Neuronal stem cell (in vitro differentiated cells): ENCODE results near the gene CRACR2A. TPM values are rescaled to one million over a fixed set of nuclear protein-coding genes. Genes with fewer than 3 reads are reported as not detected.

Source experiments
- DNase-seq: peaks from one replicate; pipeline ENCODE4 v3.0.0-alpha.2; 2013; ENCODE audit warnings: low spot score
- H2AFZ ChIP-seq: one replicate; pipeline ENCODE4 v1.6.1; 2013; ENCODE audit warnings: mild to moderate bottlenecking, low read length, inconsistent platforms
- H2AK5ac ChIP-seq: 2 replicates; pipeline ENCODE4 v1.6.1; 2013; ENCODE audit warnings: low read depth, mild to moderate bottlenecking, inconsistent platforms, low read length, moderate library complexity, mixed read lengths
- H2BK120ac ChIP-seq: 2 replicates; pipeline ENCODE4 v1.6.1; 2013; ENCODE audit warnings: low read depth, mild to moderate bottlenecking, inconsistent platforms, low read length, moderate library complexity, mixed read lengths
- H2BK12ac ChIP-seq: one replicate; pipeline ENCODE4 v1.6.1; 2013; ENCODE audit warnings: low read length, inconsistent platforms
- H2BK15ac ChIP-seq: 2 replicates; pipeline ENCODE4 v1.6.1; 2013; ENCODE audit warnings: mild to moderate bottlenecking, low read length, inconsistent platforms, mixed read lengths
- H2BK5ac ChIP-seq: one replicate; pipeline ENCODE4 v1.6.1; 2013; ENCODE audit warnings: inconsistent platforms, mild to moderate bottlenecking, low read length, moderate library complexity
- H3K14ac ChIP-seq: one replicate; pipeline ENCODE4 v1.6.1; 2013; ENCODE audit warnings: low read length, inconsistent platforms
- H3K18ac ChIP-seq: 2 replicates; pipeline ENCODE4 v1.6.1; 2013; ENCODE audit warnings: low read length, inconsistent platforms
- H3K23ac ChIP-seq: 2 replicates; pipeline ENCODE4 v1.6.1; 2013; ENCODE audit warnings: low read depth, mild to moderate bottlenecking, mixed read lengths, low read length, inconsistent platforms; ENCODE audit not compliant: poor library complexity
- H3K27ac ChIP-seq: replicated peaks from 3 replicates; pipeline ENCODE4 v1.5.1; 2013; ENCODE audit warnings: low read length, inconsistent platforms
- H3K27me3 ChIP-seq, 3 experiments: 2 replicates each; pipeline ENCODE4 v1.6.1; 2013; ENCODE audit warnings: low read length in 3 of 3, mild to moderate bottlenecking in 2 of 3, inconsistent platforms in 1 of 3, low read depth in 1 of 3, mixed read lengths in 1 of 3, moderate library complexity in 1 of 3; ENCODE audit not compliant: control insufficient read depth in 3 of 3, insufficient read depth in 3 of 3
- H3K36me3 ChIP-seq, 2 donors: replicated peaks in 1 of 2; 2 replicates each; pipeline ENCODE4 v1.6.1; 2013; ENCODE audit warnings: low read length in 2 of 2; ENCODE audit not compliant: control insufficient read depth in 2 of 2, insufficient read depth in 2 of 2
- H3K4ac ChIP-seq: 2 replicates; pipeline ENCODE4 v1.6.1; 2013; ENCODE audit warnings: inconsistent platforms, mild to moderate bottlenecking, low read length, moderate library complexity
- H3K4me1 ChIP-seq, 2 donors: 1 replicate in 1 of 2; 2 replicates in 1 of 2; pipeline ENCODE4 v1.6.1; 2013; ENCODE audit warnings: low read length in 2 of 2, low read depth in 1 of 2; ENCODE audit not compliant: control insufficient read depth in 2 of 2, insufficient read depth in 1 of 2
- H3K4me2 ChIP-seq: one replicate; pipeline ENCODE4 v1.6.1; 2013; ENCODE audit warnings: mild to moderate bottlenecking, low read length, inconsistent platforms; ENCODE audit not compliant: insufficient read depth, poor library complexity, severe bottlenecking
- H3K4me3 ChIP-seq, 2 donors: 2 replicates each; pipeline ENCODE4 v1.5.1; 2013; ENCODE audit warnings: low read length in 2 of 2, mild to moderate bottlenecking in 2 of 2, inconsistent platforms in 1 of 2, moderate library complexity in 1 of 2
- H3K79me1 ChIP-seq: one replicate; pipeline ENCODE4 v1.6.1; 2013; ENCODE audit warnings: low read depth, mild to moderate bottlenecking, inconsistent platforms, low read length, moderate library complexity
- H3K9ac ChIP-seq: one replicate; pipeline ENCODE4 v1.6.1; 2013; ENCODE audit warnings: mild to moderate bottlenecking, low read depth, low read length, inconsistent platforms; ENCODE audit not compliant: poor library complexity
- H3K9me3 ChIP-seq, 2 donors: replicated peaks in 1 of 2; 2 replicates each; pipeline versions ENCODE3 to v1.6.1; 2013; ENCODE audit warnings: low read length in 2 of 2, mild to moderate bottlenecking in 2 of 2, inconsistent platforms in 1 of 2, low read depth in 1 of 2, mixed read lengths in 1 of 2, moderate library complexity in 1 of 2; ENCODE audit not compliant: control insufficient read depth in 2 of 2, insufficient read depth in 1 of 2
- H4K8ac ChIP-seq: one replicate; pipeline ENCODE4 v1.6.1; 2013; ENCODE audit warnings: low read depth, mild to moderate bottlenecking, inconsistent platforms, low read length, moderate library complexity
- H4K91ac ChIP-seq: one replicate; pipeline ENCODE4 v1.6.1; 2013; ENCODE audit warnings: low read length, low read depth, mild to moderate bottlenecking, inconsistent platforms; ENCODE audit not compliant: poor library complexity
- WGBS, 2 donors: extraction: QIAGEN DNeasy Blood & Tissue Kit; methylation state at CpG; one replicate each; pipeline ENCODE4 v1.1.7; 2013; ENCODE audit warnings: missing lambda C conversion rate in 2 of 2, mixed read lengths in 1 of 2; ENCODE audit not compliant: insufficient read length in 2 of 2, insufficient replicate concordance in 1 of 2; ENCODE audit errors: extremely low coverage in 2 of 2; 5-methylcytosine and 5-hydroxymethylcytosine counted together
- polyA plus RNA-seq, 2 experiments: library from polyadenylated mRNA; stranded (reverse); fragments of 200-250 nt; gene quantifications; one replicate each; pipeline ENCODE4 v1.2.3, GENCODE V29; 2013

The CRACR2A gene, protein sequence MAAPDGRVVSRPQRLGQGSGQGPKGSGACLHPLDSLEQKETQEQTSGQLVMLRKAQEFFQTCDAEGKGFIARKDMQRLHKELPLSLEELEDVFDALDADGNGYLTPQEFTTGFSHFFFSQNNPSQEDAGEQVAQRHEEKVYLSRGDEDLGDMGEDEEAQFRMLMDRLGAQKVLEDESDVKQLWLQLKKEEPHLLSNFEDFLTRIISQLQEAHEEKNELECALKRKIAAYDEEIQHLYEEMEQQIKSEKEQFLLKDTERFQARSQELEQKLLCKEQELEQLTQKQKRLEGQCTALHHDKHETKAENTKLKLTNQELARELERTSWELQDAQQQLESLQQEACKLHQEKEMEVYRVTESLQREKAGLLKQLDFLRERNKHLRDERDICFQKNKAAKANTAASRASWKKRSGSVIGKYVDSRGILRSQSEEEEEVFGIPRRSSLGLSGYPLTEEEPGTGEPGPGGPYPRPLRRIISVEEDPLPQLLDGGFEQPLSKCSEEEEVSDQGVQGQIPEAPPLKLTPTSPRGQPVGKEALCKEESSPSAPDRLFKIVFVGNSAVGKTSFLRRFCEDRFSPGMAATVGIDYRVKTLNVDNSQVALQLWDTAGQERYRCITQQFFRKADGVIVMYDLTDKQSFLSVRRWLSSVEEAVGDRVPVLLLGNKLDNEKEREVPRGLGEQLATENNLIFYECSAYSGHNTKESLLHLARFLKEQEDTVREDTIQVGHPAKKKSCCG
- 0.71 TPM for polyA plus RNA-seq (2013, experiment 1 of 2)
- 0.64 TPM for polyA plus RNA-seq (2013, experiment 2 of 2)

DNA sequence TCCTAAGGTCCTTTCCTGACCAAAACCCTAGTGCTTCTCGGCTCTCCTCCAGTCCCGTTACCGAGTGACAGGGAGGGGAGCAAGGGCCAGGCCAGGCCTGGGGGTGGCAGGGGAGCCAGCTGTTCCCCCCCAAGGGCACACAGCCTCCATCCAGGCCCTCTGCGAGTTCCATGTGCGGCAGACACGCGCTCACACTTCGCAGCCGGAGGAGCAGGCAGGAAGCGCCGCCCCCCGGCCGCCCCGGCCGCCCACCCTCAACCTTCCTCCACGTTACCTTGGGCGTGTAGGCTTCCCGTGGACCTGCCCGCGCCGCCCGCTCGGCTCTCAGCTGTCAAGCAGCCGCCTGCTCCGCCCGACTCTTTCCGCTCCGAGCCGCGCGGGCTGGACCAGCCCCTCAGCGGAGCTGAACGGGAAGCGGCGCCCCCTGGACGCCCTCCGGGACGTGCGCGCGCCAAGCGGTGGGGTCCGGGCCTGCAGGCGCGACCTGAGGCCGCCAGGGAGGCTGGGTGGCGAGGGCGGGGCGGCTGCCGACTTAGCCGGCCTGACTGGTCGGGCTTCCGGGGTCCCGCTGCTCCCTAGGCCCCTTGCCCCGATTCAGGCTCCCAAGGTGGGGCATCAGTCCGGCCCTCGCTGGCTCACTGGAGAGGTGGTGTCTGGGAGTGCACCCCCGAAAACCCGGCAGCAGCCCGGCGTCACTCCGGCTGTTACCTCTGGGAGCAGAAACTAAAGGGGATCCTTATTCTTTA lies at the start of gene CRACR2A:
Gene CRACR2A (minus strand): TSS at position 369 of the 746 bp plus-strand sequence. CDS start 56,110 bp downstream, outside the sequence.
- Histone ChIP-seq H3K4me3 (peak within 1 kb of the TSS in 1 of 2 donors; percentile 58), H3K36me3 (no peaks in the 10 kb centered on the region), H3K4me2 (peak within 1 kb of the TSS; percentile 60), H3K9ac (peak within 1 kb of the TSS; percentile 54), H3K27ac (no peak within 1 kb of the TSS), H4K91ac (no peak within 1 kb of the TSS), H4K8ac (no peak within 1 kb of the TSS), H3K79me1 (no peaks in the 10 kb centered on the region), H3K4me1 (peaks cover 2 to 6% of the 10 kb centered on the region in 2 donors), H3K14ac (peak within 1 kb of the TSS; percentile 21), H2BK12ac (no peak within 1 kb of the TSS), H3K18ac (peak within 1 kb of the TSS; percentile 91), H3K27me3 (peaks cover 0 to 4% (median 3%) of the 10 kb centered on the region in 3 experiments), H3K9me3 (peaks cover 0 to 3% of the 10 kb centered on the region in 2 donors), H2BK5ac (peak within 1 kb of the TSS; percentile 42), H3K4ac (no peak within 1 kb of the TSS), H2AFZ (peak within 1 kb of the TSS; percentile 46), H2AK5ac (peak within 1 kb of the TSS; percentile 79), H3K23ac (peak within 1 kb of the TSS; percentile 61), H2BK15ac (no peak within 1 kb of the TSS), H2BK120ac (no peak within 1 kb of the TSS)
- WGBS, 2 donors = no CpG with 5 or more reads among the region's 62 CpGs
- DNase-seq = peak; percentile 64

DNA sequence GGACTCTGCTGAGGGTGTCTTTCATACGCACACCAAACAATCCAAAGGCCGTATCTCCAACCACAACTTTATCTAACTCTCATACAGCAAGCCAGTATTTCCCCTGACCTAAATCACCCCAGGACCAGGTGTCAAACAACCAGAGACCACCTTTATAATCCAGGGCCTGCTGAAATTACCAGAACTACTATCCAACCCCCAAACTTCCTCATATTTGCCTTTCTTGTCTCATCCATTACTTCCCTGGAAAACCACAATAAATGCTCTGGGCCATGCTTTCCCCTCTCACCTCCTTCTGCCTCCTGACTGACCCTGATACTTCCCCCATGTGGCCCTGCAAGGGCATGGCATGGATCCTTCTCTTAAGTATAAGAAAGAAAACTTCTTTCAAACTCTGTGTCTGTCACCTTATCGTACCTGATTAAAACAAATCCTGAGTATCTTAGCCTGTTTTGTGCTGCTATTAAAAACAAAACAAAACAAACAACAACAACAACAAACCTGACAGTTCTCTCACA lies 44.7 kb upstream of the CRACR2A start:
- no peak overlapping the region for H2BK15ac ChIP-seq
- H2AK5ac ChIP-seq = no peak overlapping the region
- no peaks in the 10 kb centered on the region for H3K4me1 ChIP-seq
- H3K36me3 ChIP-seq = peaks cover 0 to 10% of the 10 kb centered on the region in 2 donors
- H3K4me3 ChIP-seq = no peak overlapping the region
- H3K27ac ChIP-seq = no peak overlapping the region
- no peaks in the 10 kb centered on the region for H3K27me3 ChIP-seq
- no peak overlapping the region for H3K9ac ChIP-seq
- WGBS, 2 donors = no CpG with 5 or more reads among the region's 3 CpGs
- H3K18ac ChIP-seq = no peak overlapping the region
- H2AFZ ChIP-seq = no peak overlapping the region
- no peak overlapping the region for H4K91ac ChIP-seq
- H2BK5ac ChIP-seq = no peak overlapping the region
- H3K23ac ChIP-seq = no peak overlapping the region
- H3K4ac ChIP-seq = no peak overlapping the region
- no peaks in the 10 kb centered on the region for H3K79me1 ChIP-seq
- no peak for DNase-seq
- H3K14ac ChIP-seq = no peak overlapping the region
- no peaks in the 10 kb centered on the region for H3K9me3 ChIP-seq
- H2BK120ac ChIP-seq = no peak overlapping the region
- H3K4me2 ChIP-seq = no peak overlapping the region
- no peak overlapping the region for H4K8ac ChIP-seq
- no peak overlapping the region for H2BK12ac ChIP-seq

DNA sequence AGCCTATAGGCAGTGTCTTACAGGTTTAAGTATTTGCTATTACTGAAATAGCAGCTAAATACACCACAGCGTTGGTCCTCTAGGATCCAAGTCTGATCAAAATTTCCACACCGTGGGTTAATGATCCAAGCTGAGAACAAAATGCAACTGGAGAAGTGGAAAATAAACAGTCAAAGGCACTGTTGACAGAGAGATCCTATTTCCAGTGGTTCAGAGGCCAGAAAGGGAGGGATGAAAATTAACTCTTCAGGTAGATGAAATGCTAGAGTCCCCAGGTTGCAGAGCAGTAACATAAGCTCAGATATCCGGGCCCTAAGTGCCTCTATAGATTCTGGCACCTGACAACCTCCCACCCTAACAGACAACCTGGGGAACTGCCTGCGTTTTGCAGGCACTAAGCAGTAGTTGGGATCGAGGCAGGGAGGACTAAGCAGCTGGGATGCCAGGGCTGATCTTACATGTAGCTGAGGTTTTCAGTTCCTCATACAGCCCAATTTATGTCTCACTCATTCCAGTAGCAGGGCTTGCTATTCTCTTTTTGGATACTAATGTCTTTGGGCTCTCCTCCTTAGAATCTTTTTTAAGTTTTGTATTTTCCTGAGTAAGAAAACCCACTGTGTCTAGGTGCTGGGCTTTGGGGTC lies 42.7 kb upstream of the CRACR2A start:
- Histone ChIP-seq H3K23ac (no peak overlapping the region), H2BK120ac (no peak overlapping the region), H4K8ac (no peak overlapping the region), H3K4me2 (no peak overlapping the region), H3K4ac (no peak overlapping the region), H2BK5ac (no peak overlapping the region), H2AK5ac (no peak overlapping the region), H2AFZ (no peak overlapping the region), H2BK15ac (no peak overlapping the region), H3K27ac (no peak overlapping the region), H3K9me3 (no peaks in the 10 kb centered on the region), H4K91ac (no peak overlapping the region), H3K14ac (no peak overlapping the region), H3K4me1 (peaks cover 0 to 2% of the 10 kb centered on the region in 2 donors), H2BK12ac (no peak overlapping the region), H3K79me1 (no peaks in the 10 kb centered on the region), H3K9ac (no peak overlapping the region), H3K4me3 (no peak overlapping the region), H3K18ac (no peak overlapping the region), H3K27me3 (no peaks in the 10 kb centered on the region), H3K36me3 (peaks cover 0 to 10% of the 10 kb centered on the region in 2 donors)
- DNase-seq = no peak
- WGBS, 2 donors = no CpG with 5 or more reads among the region's 5 CpGs
